ENCODE data around the gene ITGA2. TPM values are rescaled to one million over a fixed set of nuclear protein-coding genes. Genes with fewer than 3 reads are reported as not detected.

The ITGA2 gene
- polyA plus RNA-seq, 1 donor from 2014 or later, result 0.20 TPM

DNA sequence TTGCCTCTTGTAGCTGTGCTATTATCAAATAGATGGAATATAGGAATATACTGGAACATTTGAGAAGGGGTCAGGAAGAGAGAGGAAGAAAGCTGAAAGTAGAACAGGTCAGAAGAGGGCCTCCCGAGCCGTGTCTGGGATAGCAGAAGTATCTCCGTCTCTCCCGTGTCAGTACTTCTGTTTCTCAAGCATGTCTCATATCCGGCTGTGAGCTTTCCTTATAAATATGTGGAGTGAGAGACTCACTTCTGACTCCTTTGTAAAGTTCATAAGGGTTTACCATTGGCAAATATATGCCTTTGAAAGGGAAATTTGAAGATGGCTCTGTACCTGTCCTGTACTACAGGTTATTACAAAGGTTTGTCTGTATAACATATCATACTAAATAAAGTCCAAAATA lies 70.1 kb downstream of the ITGA2 start:
- no peaks in the 10 kb centered on the region for H3K9me2 ChIP-seq (ENCODE audit: insufficient read depth, low read length)
- H3K36me3 ChIP-seq (ENCODE audit: insufficient read depth, low read length), result no peaks in the 10 kb centered on the region
- no peak overlapping the region for H3K27ac ChIP-seq (ENCODE audit: low read length)
- H3K9ac ChIP-seq (ENCODE audit: low read length), result no peak overlapping the region
- H3K9me3 ChIP-seq (ENCODE audit: low read length), result no peaks in the 10 kb centered on the region
- no peaks in the 10 kb centered on the region for H3K27me3 ChIP-seq (ENCODE audit: insufficient read depth, low read depth, low read length)
- H3K4me2 ChIP-seq (ENCODE audit: low read length), result no peak overlapping the region
- TF ChIP-seq EZH2 (IDR thresholded peaks at IDR 0.05; ENCODE audit: borderline replicate concordance, insufficient read depth, low read length, poor library complexity, severe bottlenecking), result no peak
- no peak for TF ChIP-seq TAF1 (IDR thresholded peaks at IDR 0.05; ENCODE audit: low read depth)
- no peaks in the 10 kb centered on the region for H4K20me1 ChIP-seq (ENCODE audit: insufficient read depth)
- no peaks in the 10 kb centered on the region for H3K79me2 ChIP-seq (replicated peaks; ENCODE audit: insufficient read depth, low read length)
- H3K4me3 ChIP-seq (ENCODE audit: low read length), result no peak overlapping the region
- H3F3A ChIP-seq (ENCODE audit: insufficient read depth, low read length, poor library complexity, severe bottlenecking), result no peaks in the 10 kb centered on the region
- H2AFZ ChIP-seq (ENCODE audit: low read depth, low read length), result no peak overlapping the region

DNA sequence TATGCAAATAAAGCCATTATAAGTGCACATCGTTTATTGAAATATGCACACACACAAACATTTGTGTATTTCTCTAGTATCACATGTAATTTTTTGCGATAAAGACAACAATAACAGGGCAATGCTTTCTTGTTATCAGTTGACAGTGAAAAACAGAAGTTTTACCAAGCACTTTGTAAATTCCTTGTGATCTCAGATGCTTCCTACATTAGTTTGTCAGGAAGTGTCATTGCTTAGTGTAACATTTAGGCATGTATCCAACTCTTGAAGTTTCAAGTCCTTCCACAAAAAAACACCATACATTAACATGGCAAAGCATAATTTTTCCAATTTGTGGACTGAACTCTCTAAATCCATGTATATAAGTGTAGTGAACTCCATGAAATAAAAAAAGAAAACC lies 74.0 kb downstream of the ITGA2 start:
- Histone ChIP-seq H3K79me2 (replicated peaks; ENCODE audit: insufficient read depth, low read length) (no peaks in the 10 kb centered on the region), H4K20me1 (ENCODE audit: insufficient read depth) (no peaks in the 10 kb centered on the region), H3K36me3 (ENCODE audit: insufficient read depth, low read length) (no peaks in the 10 kb centered on the region), H3F3A (ENCODE audit: insufficient read depth, low read length, poor library complexity, severe bottlenecking) (no peaks in the 10 kb centered on the region), H3K9me3 (ENCODE audit: low read length) (no peaks in the 10 kb centered on the region), H3K4me2 (ENCODE audit: low read length) (no peak overlapping the region), H2AFZ (ENCODE audit: low read depth, low read length) (no peak overlapping the region), H3K27me3 (ENCODE audit: insufficient read depth, low read depth, low read length) (no peaks in the 10 kb centered on the region), H3K27ac (ENCODE audit: low read length) (no peak overlapping the region), H3K9ac (ENCODE audit: low read length) (no peak overlapping the region), H3K4me3 (ENCODE audit: low read length) (no peak overlapping the region), H3K9me2 (ENCODE audit: insufficient read depth, low read length) (no peaks in the 10 kb centered on the region)
- TF ChIP-seq POLR2AphosphoS5 (IDR thresholded peaks at IDR 0.05), result no peak
- no peak for TF ChIP-seq TAF1 (IDR thresholded peaks at IDR 0.05; ENCODE audit: low read depth)
- TF ChIP-seq, protein P1, sequence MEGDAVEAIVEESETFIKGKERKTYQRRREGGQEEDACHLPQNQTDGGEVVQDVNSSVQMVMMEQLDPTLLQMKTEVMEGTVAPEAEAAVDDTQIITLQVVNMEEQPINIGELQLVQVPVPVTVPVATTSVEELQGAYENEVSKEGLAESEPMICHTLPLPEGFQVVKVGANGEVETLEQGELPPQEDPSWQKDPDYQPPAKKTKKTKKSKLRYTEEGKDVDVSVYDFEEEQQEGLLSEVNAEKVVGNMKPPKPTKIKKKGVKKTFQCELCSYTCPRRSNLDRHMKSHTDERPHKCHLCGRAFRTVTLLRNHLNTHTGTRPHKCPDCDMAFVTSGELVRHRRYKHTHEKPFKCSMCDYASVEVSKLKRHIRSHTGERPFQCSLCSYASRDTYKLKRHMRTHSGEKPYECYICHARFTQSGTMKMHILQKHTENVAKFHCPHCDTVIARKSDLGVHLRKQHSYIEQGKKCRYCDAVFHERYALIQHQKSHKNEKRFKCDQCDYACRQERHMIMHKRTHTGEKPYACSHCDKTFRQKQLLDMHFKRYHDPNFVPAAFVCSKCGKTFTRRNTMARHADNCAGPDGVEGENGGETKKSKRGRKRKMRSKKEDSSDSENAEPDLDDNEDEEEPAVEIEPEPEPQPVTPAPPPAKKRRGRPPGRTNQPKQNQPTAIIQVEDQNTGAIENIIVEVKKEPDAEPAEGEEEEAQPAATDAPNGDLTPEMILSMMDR (IDR thresholded peaks at IDR 0.05; ENCODE audit: poor library complexity, severe bottlenecking), result no peak
- TF ChIP-seq, protein P2, sequence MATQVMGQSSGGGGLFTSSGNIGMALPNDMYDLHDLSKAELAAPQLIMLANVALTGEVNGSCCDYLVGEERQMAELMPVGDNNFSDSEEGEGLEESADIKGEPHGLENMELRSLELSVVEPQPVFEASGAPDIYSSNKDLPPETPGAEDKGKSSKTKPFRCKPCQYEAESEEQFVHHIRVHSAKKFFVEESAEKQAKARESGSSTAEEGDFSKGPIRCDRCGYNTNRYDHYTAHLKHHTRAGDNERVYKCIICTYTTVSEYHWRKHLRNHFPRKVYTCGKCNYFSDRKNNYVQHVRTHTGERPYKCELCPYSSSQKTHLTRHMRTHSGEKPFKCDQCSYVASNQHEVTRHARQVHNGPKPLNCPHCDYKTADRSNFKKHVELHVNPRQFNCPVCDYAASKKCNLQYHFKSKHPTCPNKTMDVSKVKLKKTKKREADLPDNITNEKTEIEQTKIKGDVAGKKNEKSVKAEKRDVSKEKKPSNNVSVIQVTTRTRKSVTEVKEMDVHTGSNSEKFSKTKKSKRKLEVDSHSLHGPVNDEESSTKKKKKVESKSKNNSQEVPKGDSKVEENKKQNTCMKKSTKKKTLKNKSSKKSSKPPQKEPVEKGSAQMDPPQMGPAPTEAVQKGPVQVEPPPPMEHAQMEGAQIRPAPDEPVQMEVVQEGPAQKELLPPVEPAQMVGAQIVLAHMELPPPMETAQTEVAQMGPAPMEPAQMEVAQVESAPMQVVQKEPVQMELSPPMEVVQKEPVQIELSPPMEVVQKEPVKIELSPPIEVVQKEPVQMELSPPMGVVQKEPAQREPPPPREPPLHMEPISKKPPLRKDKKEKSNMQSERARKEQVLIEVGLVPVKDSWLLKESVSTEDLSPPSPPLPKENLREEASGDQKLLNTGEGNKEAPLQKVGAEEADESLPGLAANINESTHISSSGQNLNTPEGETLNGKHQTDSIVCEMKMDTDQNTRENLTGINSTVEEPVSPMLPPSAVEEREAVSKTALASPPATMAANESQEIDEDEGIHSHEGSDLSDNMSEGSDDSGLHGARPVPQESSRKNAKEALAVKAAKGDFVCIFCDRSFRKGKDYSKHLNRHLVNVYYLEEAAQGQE (IDR thresholded peaks at IDR 0.05; ENCODE audit: borderline replicate concordance), result no peak
- TF ChIP-seq RAD21 (conservative IDR thresholded peaks at IDR 0.05), result no peak
- TF ChIP-seq EP300 (conservative IDR thresholded peaks at IDR 0.05; ENCODE audit: poor library complexity, severe bottlenecking), result no peak
- TF ChIP-seq EZH2 (IDR thresholded peaks at IDR 0.05; ENCODE audit: borderline replicate concordance, insufficient read depth, low read length, poor library complexity, severe bottlenecking), result no peak
- TF ChIP-seq MXI1 (conservative IDR thresholded peaks at IDR 0.05; ENCODE audit: poor library complexity, severe bottlenecking), result no peak
- TF ChIP-seq SMC3 (conservative IDR thresholded peaks at IDR 0.05; ENCODE audit: poor library complexity), result no peak

DNA sequence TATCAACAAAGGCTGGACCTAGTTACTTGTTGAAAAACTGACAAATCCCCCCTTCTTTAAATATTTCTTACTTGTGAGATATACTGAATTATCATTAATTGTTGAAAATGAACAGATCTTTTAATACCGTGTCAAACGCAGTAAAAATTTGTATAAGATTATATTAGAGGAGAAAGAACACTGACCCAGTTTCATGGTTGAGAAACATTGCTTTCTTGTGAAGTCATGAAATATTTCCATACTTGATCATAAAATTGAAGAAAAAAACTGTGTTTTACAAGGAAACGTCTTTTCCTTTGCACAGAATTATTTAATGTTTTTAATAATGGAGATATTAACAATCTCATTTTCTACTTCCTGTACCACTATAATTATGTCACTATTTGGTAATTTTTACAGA lies 74.6 kb downstream of the ITGA2 start:
- TF ChIP-seq, protein P2 (IDR thresholded peaks at IDR 0.05; ENCODE audit: borderline replicate concordance), result no peak
- TF ChIP-seq EP300 (conservative IDR thresholded peaks at IDR 0.05; ENCODE audit: poor library complexity, severe bottlenecking), result no peak
- no peak for TF ChIP-seq TAF1 (IDR thresholded peaks at IDR 0.05; ENCODE audit: low read depth)
- TF ChIP-seq, protein P1 (IDR thresholded peaks at IDR 0.05; ENCODE audit: poor library complexity, severe bottlenecking), result no peak
- TF ChIP-seq POLR2AphosphoS5 (IDR thresholded peaks at IDR 0.05), result no peak
- no peak for TF ChIP-seq RAD21 (conservative IDR thresholded peaks at IDR 0.05)
- TF ChIP-seq EZH2 (IDR thresholded peaks at IDR 0.05; ENCODE audit: borderline replicate concordance, insufficient read depth, low read length, poor library complexity, severe bottlenecking), result no peak
- TF ChIP-seq SMC3 (conservative IDR thresholded peaks at IDR 0.05; ENCODE audit: poor library complexity), result no peak
- TF ChIP-seq MXI1 (conservative IDR thresholded peaks at IDR 0.05; ENCODE audit: poor library complexity, severe bottlenecking), result no peak
- no peak overlapping the region for H2AFZ ChIP-seq (ENCODE audit: low read depth, low read length)
- no peaks in the 10 kb centered on the region for H3K79me2 ChIP-seq (replicated peaks; ENCODE audit: insufficient read depth, low read length)
- no peak overlapping the region for H3K4me3 ChIP-seq (ENCODE audit: low read length)
- no peak overlapping the region for H3K9ac ChIP-seq (ENCODE audit: low read length)
- no peaks in the 10 kb centered on the region for H3K9me3 ChIP-seq (ENCODE audit: low read length)
- H3K36me3 ChIP-seq (ENCODE audit: insufficient read depth, low read length), result no peaks in the 10 kb centered on the region
- H3K9me2 ChIP-seq (ENCODE audit: insufficient read depth, low read length), result no peaks in the 10 kb centered on the region
- no peak overlapping the region for H3K27ac ChIP-seq (ENCODE audit: low read length)
- H3K4me2 ChIP-seq (ENCODE audit: low read length), result no peak overlapping the region
- no peaks in the 10 kb centered on the region for H4K20me1 ChIP-seq (ENCODE audit: insufficient read depth)
- no peaks in the 10 kb centered on the region for H3K27me3 ChIP-seq (ENCODE audit: insufficient read depth, low read depth, low read length)
- H3F3A ChIP-seq (ENCODE audit: insufficient read depth, low read length, poor library complexity, severe bottlenecking), result no peaks in the 10 kb centered on the region
